H9 (cell line): ENCODE results near the gene TBCC. TPM values are rescaled to one million over a fixed set of nuclear protein-coding genes. Genes with fewer than 3 reads are reported as not detected.

Experiments
- DNase-seq: peaks from one replicate; pipeline ENCODE4 v3.0.0-alpha.2; 2017
- H2AFZ ChIP-seq: one replicate; pipeline ENCODE4 v1.6.1; 2013; ENCODE audit warnings: mild to moderate bottlenecking, low read length, control low read depth, moderate library complexity
- H2AK5ac ChIP-seq: 2 replicates; pipeline ENCODE4 v1.6.1; 2013; ENCODE audit warnings: low read length, control low read depth, mixed read lengths; ENCODE audit not compliant: insufficient read length
- H2BK120ac ChIP-seq: one replicate; pipeline ENCODE4 v1.6.1; 2013; ENCODE audit warnings: low read depth, mild to moderate bottlenecking, low read length, control low read depth, inconsistent platforms; ENCODE audit not compliant: poor library complexity, severe bottlenecking
- H2BK12ac ChIP-seq: 2 replicates; pipeline ENCODE4 v1.6.1; 2013; ENCODE audit warnings: low read length, control low read depth, mixed read lengths, low read depth; ENCODE audit not compliant: insufficient read length
- H2BK15ac ChIP-seq: 2 replicates; pipeline ENCODE4 v1.6.1; 2013; ENCODE audit warnings: low read depth, low read length, control low read depth
- H2BK20ac ChIP-seq: one replicate; pipeline ENCODE4 v1.6.1; 2013; ENCODE audit warnings: low read depth, mild to moderate bottlenecking, low read length, control low read depth, inconsistent platforms; ENCODE audit not compliant: poor library complexity, severe bottlenecking
- H2BK5ac ChIP-seq: 2 replicates; pipeline ENCODE4 v1.6.1; 2013; ENCODE audit warnings: low read length, control low read depth, mixed read lengths; ENCODE audit not compliant: insufficient read length
- H3K14ac ChIP-seq: 2 replicates; pipeline ENCODE4 v1.6.1; 2013; ENCODE audit warnings: low read length, control low read depth; ENCODE audit not compliant: insufficient read depth
- H3K18ac ChIP-seq: 2 replicates; pipeline ENCODE4 v1.6.1; 2013; ENCODE audit warnings: low read depth, mild to moderate bottlenecking, mixed read lengths, low read length, control low read depth; ENCODE audit not compliant: insufficient read length
- H3K23ac ChIP-seq: 2 replicates; pipeline ENCODE4 v1.6.1; 2013; ENCODE audit warnings: low read length, control low read depth, mixed read lengths, low read depth; ENCODE audit not compliant: insufficient read length
- H3K23me2 ChIP-seq: 2 replicates; pipeline ENCODE4 v1.6.1; 2013; ENCODE audit warnings: low read depth, mild to moderate bottlenecking, mixed read lengths, low read length, control low read depth; ENCODE audit not compliant: insufficient read length, poor library complexity, severe bottlenecking
- H3K27ac ChIP-seq: 2 replicates; pipeline ENCODE4 v1.5.1; 2013; ENCODE audit warnings: low read length, control low read depth, mixed read lengths, low read depth; ENCODE audit not compliant: insufficient read length
- H3K27me3 ChIP-seq: 2 replicates; pipeline ENCODE4 v1.6.1; 2013; ENCODE audit warnings: low read length, control low read depth, inconsistent platforms; ENCODE audit not compliant: insufficient read depth
- H3K4ac ChIP-seq: 2 replicates; pipeline ENCODE4 v1.6.1; 2013; ENCODE audit warnings: low read depth, mild to moderate bottlenecking, control low read depth, inconsistent platforms, low read length, moderate library complexity
- H3K4me1 ChIP-seq: 2 replicates; pipeline ENCODE4 v1.6.1; 2013; ENCODE audit warnings: low read length, control low read depth, inconsistent platforms; ENCODE audit not compliant: insufficient read depth
- H3K4me2 ChIP-seq: 2 replicates; pipeline ENCODE4 v1.6.1; 2013; ENCODE audit warnings: low read length, control low read depth, mixed read lengths; ENCODE audit not compliant: insufficient read length, insufficient read depth
- H3K56ac ChIP-seq: 2 replicates; pipeline ENCODE4 v1.6.1; 2013; ENCODE audit warnings: low read depth, mild to moderate bottlenecking, mixed read lengths, low read length, control low read depth; ENCODE audit not compliant: insufficient read length
- H3K79me1 ChIP-seq: 2 replicates; pipeline ENCODE4 v1.6.1; 2013; ENCODE audit warnings: low read depth, mild to moderate bottlenecking, moderate library complexity, low read length, control low read depth, inconsistent platforms; ENCODE audit not compliant: insufficient read depth, poor library complexity, severe bottlenecking
- H3K79me2 ChIP-seq: 2 replicates; pipeline ENCODE4 v1.6.1; 2013; ENCODE audit warnings: low read length, control low read depth, inconsistent platforms; ENCODE audit not compliant: insufficient read depth
- H3K9ac ChIP-seq: 2 replicates; pipeline ENCODE4 v1.6.1; 2013; ENCODE audit warnings: low read length, control low read depth, mixed read lengths; ENCODE audit not compliant: insufficient read length; ENCODE audit errors: extremely low read depth
- H3K9me3 ChIP-seq: one replicate; pipeline ENCODE4 v1.6.1; 2013; ENCODE audit warnings: low read depth, low read length, inconsistent platforms; ENCODE audit not compliant: control insufficient read depth
- H3T11ph ChIP-seq: one replicate; pipeline ENCODE4 v1.6.1; 2013; ENCODE audit warnings: mild to moderate bottlenecking, low read length, control low read depth, inconsistent platforms
- H4K20me1 ChIP-seq: one replicate; pipeline ENCODE4 v1.6.1; 2013; ENCODE audit not compliant: control insufficient read depth, insufficient read length, insufficient read depth
- H4K5ac ChIP-seq: 2 replicates; pipeline ENCODE4 v1.6.1; 2013; ENCODE audit warnings: low read depth, mild to moderate bottlenecking, mixed read lengths, low read length, control low read depth; ENCODE audit not compliant: insufficient read length
- H4K8ac ChIP-seq: replicated peaks from 2 replicates; pipeline ENCODE4 v1.6.1; 2013; ENCODE audit warnings: low read length, control low read depth, mixed read lengths, low read depth; ENCODE audit not compliant: insufficient read length
- H4K91ac ChIP-seq: 2 replicates; pipeline ENCODE4 v1.6.1; 2013; ENCODE audit warnings: low read depth, mild to moderate bottlenecking, moderate library complexity, mixed read lengths, low read length, control low read depth; ENCODE audit not compliant: insufficient read length
- H3K27ac Mint-ChIP-seq, 3 experiments: 2 replicates in 2 of 3; 3 replicates in 1 of 3; pipeline ENCODE4 v1.8.0; 2020 to 2021; ENCODE audit warnings: mixed read lengths in 3 of 3, mild to moderate bottlenecking in 1 of 3, moderate library complexity in 1 of 3
- H3K27me3 Mint-ChIP-seq: 2 replicates; pipeline ENCODE4 v1.8.0; 2021; ENCODE audit warnings: low read depth, mild to moderate bottlenecking, moderate library complexity, mixed read lengths
- H3K36me3 Mint-ChIP-seq, 3 experiments: 2 replicates in 2 of 3; 3 replicates in 1 of 3; pipeline ENCODE4 v1.8.0; 2020 to 2021; ENCODE audit warnings: low read depth in 3 of 3, mixed read lengths in 3 of 3; ENCODE audit not compliant: insufficient read depth in 1 of 3
- H3K4me1 Mint-ChIP-seq, 2 experiments: 2 replicates each; pipeline ENCODE4 v1.8.0; 2020; ENCODE audit warnings: mixed read lengths in 2 of 2
- H3K4me3 Mint-ChIP-seq, 2 experiments: 2 replicates in 1 of 2; 3 replicates in 1 of 2; pipeline ENCODE4 v1.8.0; 2020 to 2021; ENCODE audit warnings: mild to moderate bottlenecking in 2 of 2, mixed read lengths in 2 of 2, moderate library complexity in 1 of 2
- H3K9me3 Mint-ChIP-seq, 2 experiments: 2 replicates in 1 of 2; 3 replicates in 1 of 2; pipeline ENCODE4 v1.8.0; 2020; ENCODE audit warnings: mild to moderate bottlenecking in 2 of 2, mixed read lengths in 2 of 2, moderate library complexity in 1 of 2
- WGBS: extraction: QIAGEN DNeasy Blood & Tissue Kit; methylation state at CpG from one replicate; pipeline ENCODE4 v1.1.7; 2013; ENCODE audit warnings: missing lambda C conversion rate, low lambda C conversion rate, mixed read lengths; ENCODE audit not compliant: insufficient read length; ENCODE audit errors: extremely low coverage; 5-methylcytosine and 5-hydroxymethylcytosine counted together
- total RNA-seq: library from RNA; stranded (reverse); gene quantifications from 2 replicates; pipeline ENCODE4 v1.2.1, GENCODE V29; 2021
- TF ChIP-seq, protein P1 (sequence below): fragments of 200-600 bp; sonication (generic); conservative IDR thresholded peaks from 3 replicates; pipeline ENCODE4 v1.8.0; 2021; ENCODE audit warnings: antibody characterized with exemption, mild to moderate bottlenecking

TBCC gene
- total RNA-seq, 1 experiment from 2014 or later: 25.6 TPM

DNA sequence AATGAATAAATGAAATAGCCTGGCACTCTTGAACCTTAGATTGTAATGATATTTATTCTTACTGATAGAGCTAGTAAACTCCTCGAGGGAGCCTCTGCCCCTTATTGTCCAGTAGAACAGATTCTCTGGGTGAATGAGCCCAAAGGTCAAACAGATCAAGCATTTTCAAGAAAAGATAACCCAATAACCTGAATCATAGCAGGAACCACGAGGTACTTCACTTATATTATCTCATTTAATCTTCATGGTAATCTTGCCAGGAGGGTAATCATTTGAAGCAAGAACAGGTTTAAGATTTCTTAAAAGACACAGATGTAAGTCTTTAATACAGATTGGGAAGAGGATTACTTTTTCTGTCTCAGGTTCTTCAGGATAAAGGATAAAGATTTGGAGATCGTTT, 17.0 kb upstream of the TBCC start:
- Histone ChIP-seq H3K27me3 (no peaks in the 10 kb centered on the region), H3K23me2 (no peaks in the 10 kb centered on the region), H3K4me2 (no peak overlapping the region), H4K20me1 (no peaks in the 10 kb centered on the region), H3K79me1 (no peaks in the 10 kb centered on the region), H3K4ac (no peak overlapping the region), H3T11ph (no peak overlapping the region), H2AFZ (no peak overlapping the region), H3K79me2 (no peaks in the 10 kb centered on the region), H3K9me3 (no peaks in the 10 kb centered on the region), H2BK5ac (no peak overlapping the region), H4K8ac (no peak overlapping the region), H2AK5ac (no peak overlapping the region), H3K14ac (no peak overlapping the region), H3K23ac (no peak overlapping the region), H4K5ac (no peak overlapping the region), H3K18ac (no peak overlapping the region), H2BK20ac (no peak overlapping the region), H2BK12ac (no peak overlapping the region), H2BK120ac (no peak overlapping the region), H2BK15ac (no peak overlapping the region), H3K9ac (no peak overlapping the region), H3K27ac (no peak overlapping the region), H3K56ac (no peak overlapping the region), H3K4me1 (peaks cover 9% of the 10 kb centered on the region; the same call in 1 of the 2 replicates), H4K91ac (no peak overlapping the region)
- Mint-ChIP-seq H3K27ac (no peak overlapping the region), H3K4me1 (peaks cover 28 to 30% of the 10 kb centered on the region in 2 experiments), H3K27me3 (no peaks in the 10 kb centered on the region), H3K4me3 (no peak overlapping the region), H3K36me3 (peaks cover 0 to 22% (median 9%) of the 10 kb centered on the region in 3 experiments; a peak in 4 of 7 replicates), H3K9me3 (no peaks in the 10 kb centered on the region)
- no CpG with 5 or more reads among the region's 3 CpGs for WGBS
- TF ChIP-seq, protein P1, sequence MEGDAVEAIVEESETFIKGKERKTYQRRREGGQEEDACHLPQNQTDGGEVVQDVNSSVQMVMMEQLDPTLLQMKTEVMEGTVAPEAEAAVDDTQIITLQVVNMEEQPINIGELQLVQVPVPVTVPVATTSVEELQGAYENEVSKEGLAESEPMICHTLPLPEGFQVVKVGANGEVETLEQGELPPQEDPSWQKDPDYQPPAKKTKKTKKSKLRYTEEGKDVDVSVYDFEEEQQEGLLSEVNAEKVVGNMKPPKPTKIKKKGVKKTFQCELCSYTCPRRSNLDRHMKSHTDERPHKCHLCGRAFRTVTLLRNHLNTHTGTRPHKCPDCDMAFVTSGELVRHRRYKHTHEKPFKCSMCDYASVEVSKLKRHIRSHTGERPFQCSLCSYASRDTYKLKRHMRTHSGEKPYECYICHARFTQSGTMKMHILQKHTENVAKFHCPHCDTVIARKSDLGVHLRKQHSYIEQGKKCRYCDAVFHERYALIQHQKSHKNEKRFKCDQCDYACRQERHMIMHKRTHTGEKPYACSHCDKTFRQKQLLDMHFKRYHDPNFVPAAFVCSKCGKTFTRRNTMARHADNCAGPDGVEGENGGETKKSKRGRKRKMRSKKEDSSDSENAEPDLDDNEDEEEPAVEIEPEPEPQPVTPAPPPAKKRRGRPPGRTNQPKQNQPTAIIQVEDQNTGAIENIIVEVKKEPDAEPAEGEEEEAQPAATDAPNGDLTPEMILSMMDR: no peak
- DNase-seq: no peak
